ENCODE results near the gene RASGRP2. TPM values are rescaled to one million over a fixed set of nuclear protein-coding genes. Genes with fewer than 3 reads are reported as not detected.

Gene RASGRP2
- total and polyA plus RNA-seq, 7 donors: 2.6 to 14.7 (median 8.0) TPM

- H3K27me3 ChIP-seq (ENCODE audit: insufficient read depth in 3 of 3, low read length in 2 of 3): no peaks in the 10 kb centered on the region
- DNase-seq (no peak), ATAC-seq (no peak)
- H3K36me3 ChIP-seq (ENCODE audit: insufficient read depth in 1 of 2, low read depth in 1 of 2): peaks cover 0 to 11% of the 10 kb centered on the region in 2 donors
- no peak for TF ChIP-seq CTCF (IDR thresholded peaks at IDR 0.05)
- no peaks in the 10 kb centered on the region for H3K4me1 ChIP-seq
- no peak overlapping the region for H3K4me3 ChIP-seq
- WGBS, 3 donors: 92 to 93% (median 93%) methylated on average over 15 of the region's 15 CpGs
- intact Hi-C loops (cut with DNase I): no loop called here
- H3K27ac ChIP-seq: no peak overlapping the region
- no peaks in the 10 kb centered on the region for H3K9me3 ChIP-seq
Observed at GRCh38 chr11:64736654-64737053, 7.3 kb downstream of the RASGRP2 start.

- no peak overlapping the region for H3K27ac ChIP-seq
- 70 to 89% (median 85%) methylated on average over 9 of the region's 9 CpGs for WGBS, 3 donors
- no peak for DNase-seq
Observed at GRCh38 chr11:64735725-64736259, 8.2 kb downstream of the RASGRP2 start.

GRCh38 chr11:64734811-64735724 is 8.9 kb downstream of the RASGRP2 start:
- H3K27me3 ChIP-seq (ENCODE audit: insufficient read depth in 3 of 3, low read length in 2 of 3): no peaks in the 10 kb centered on the region
- H3K4me3 ChIP-seq: no peak overlapping the region
- DNase-seq: no peak
- H3K36me3 ChIP-seq (ENCODE audit: insufficient read depth in 1 of 2, low read depth in 1 of 2): peaks cover 0 to 11% of the 10 kb centered on the region in 2 donors
- H3K9me3 ChIP-seq: no peaks in the 10 kb centered on the region
- no peak for TF ChIP-seq CTCF (IDR thresholded peaks at IDR 0.05)
- peak in 3 of 4 donors; percentile 9 to 36 (median 33) for ATAC-seq
- intact Hi-C loops (cut with DNase I): no loop called here
- no peak overlapping the region for H3K27ac ChIP-seq
- 60 to 76% (median 69%) methylated on average over 23 of the region's 23 CpGs for WGBS, 3 donors
- H3K4me1 ChIP-seq: no peaks in the 10 kb centered on the region

More at GRCh38 chr11:64735725-64736259, 8.2 kb downstream of the RASGRP2 start:
- ATAC-seq: no peak
- H3K4me3 ChIP-seq: no peak overlapping the region
- H3K4me1 ChIP-seq: no peaks in the 10 kb centered on the region
- TF ChIP-seq CTCF (IDR thresholded peaks at IDR 0.05): no peak
- H3K36me3 ChIP-seq (ENCODE audit: insufficient read depth in 1 of 2, low read depth in 1 of 2): peaks cover 0 to 11% of the 10 kb centered on the region in 2 donors
- H3K9me3 ChIP-seq: no peaks in the 10 kb centered on the region
- no peaks in the 10 kb centered on the region for H3K27me3 ChIP-seq (ENCODE audit: insufficient read depth in 3 of 3, low read length in 2 of 3)
- intact Hi-C loops (cut with DNase I): no loop called here

GRCh38 chr11:64731601-64732000 is 12.3 kb downstream of the RASGRP2 start:
- no peak overlapping the region for H3K4me3 ChIP-seq
- TF ChIP-seq CTCF (IDR thresholded peaks at IDR 0.05): no peak
- 82 to 92% (median 85%) methylated on average over 3 of the region's 3 CpGs for WGBS, 3 donors
- no peaks in the 10 kb centered on the region for H3K9me3 ChIP-seq
- ATAC-seq (no peak), DNase-seq (no peak)
- H3K4me1 ChIP-seq: no peaks in the 10 kb centered on the region
- no peaks in the 10 kb centered on the region for H3K27me3 ChIP-seq (ENCODE audit: insufficient read depth in 3 of 3, low read length in 2 of 3)
- intact Hi-C loops (cut with DNase I): no loop called here
- H3K36me3 ChIP-seq (ENCODE audit: insufficient read depth in 1 of 2, low read depth in 1 of 2): peaks cover 0 to 8% of the 10 kb centered on the region in 2 donors
- no peak overlapping the region for H3K27ac ChIP-seq

Data from psoas muscle (tissue), 8 donors.